HAP-1 (cell line): ENCODE data around the gene TGM3.
A peak's percentile ranks its signal among the peaks of the same experiment; 100 is the strongest.

Experiments
- DNase-seq, 2 experiments: peaks; one replicate each; pipeline ENCODE4 v3.0.0-alpha.2; 2016 to 2020; ENCODE audit warnings: low spot score in 2 of 2
- H3K27me3 ChIP-seq: fragments of 250-450 bp; sonication (Bioruptor Pico); 2 replicates; pipeline ENCODE4 v1.5.1; 2020; ENCODE audit warnings: low read depth, mild to moderate bottlenecking, moderate library complexity
- H3K36me3 ChIP-seq: fragments of 250-450 bp; sonication (Bioruptor Pico); replicated peaks from 2 replicates; pipeline ENCODE4 v1.5.1; 2020; ENCODE audit warnings: mild to moderate bottlenecking
- H3K4me1 ChIP-seq: fragments of 250-450 bp; sonication (Bioruptor Pico); 2 replicates; pipeline ENCODE4 v1.5.1; 2020; ENCODE audit warnings: mild to moderate bottlenecking
- H3K4me3 ChIP-seq: fragments of 250-450 bp; sonication (Bioruptor Pico); 2 replicates; pipeline ENCODE4 v1.5.1; 2020; ENCODE audit warnings: mild to moderate bottlenecking, moderate library complexity
- H3K9me3 ChIP-seq: fragments of 250-450 bp; sonication (Bioruptor Pico); 2 replicates; pipeline ENCODE4 v1.5.1; 2020; ENCODE audit warnings: mild to moderate bottlenecking, moderate library complexity
- in situ Hi-C: fragments of 300-500 bp; cut with MboI; formaldehyde crosslinking; loops from 3 replicates; pipeline ENCODE4 v1.14.3; 2020; ENCODE audit warnings: low sequenced_read_pairs, inconsistent platforms, mixed read lengths

TGM3 gene, protein sequence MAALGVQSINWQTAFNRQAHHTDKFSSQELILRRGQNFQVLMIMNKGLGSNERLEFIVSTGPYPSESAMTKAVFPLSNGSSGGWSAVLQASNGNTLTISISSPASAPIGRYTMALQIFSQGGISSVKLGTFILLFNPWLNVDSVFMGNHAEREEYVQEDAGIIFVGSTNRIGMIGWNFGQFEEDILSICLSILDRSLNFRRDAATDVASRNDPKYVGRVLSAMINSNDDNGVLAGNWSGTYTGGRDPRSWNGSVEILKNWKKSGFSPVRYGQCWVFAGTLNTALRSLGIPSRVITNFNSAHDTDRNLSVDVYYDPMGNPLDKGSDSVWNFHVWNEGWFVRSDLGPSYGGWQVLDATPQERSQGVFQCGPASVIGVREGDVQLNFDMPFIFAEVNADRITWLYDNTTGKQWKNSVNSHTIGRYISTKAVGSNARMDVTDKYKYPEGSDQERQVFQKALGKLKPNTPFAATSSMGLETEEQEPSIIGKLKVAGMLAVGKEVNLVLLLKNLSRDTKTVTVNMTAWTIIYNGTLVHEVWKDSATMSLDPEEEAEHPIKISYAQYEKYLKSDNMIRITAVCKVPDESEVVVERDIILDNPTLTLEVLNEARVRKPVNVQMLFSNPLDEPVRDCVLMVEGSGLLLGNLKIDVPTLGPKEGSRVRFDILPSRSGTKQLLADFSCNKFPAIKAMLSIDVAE

DNA sequence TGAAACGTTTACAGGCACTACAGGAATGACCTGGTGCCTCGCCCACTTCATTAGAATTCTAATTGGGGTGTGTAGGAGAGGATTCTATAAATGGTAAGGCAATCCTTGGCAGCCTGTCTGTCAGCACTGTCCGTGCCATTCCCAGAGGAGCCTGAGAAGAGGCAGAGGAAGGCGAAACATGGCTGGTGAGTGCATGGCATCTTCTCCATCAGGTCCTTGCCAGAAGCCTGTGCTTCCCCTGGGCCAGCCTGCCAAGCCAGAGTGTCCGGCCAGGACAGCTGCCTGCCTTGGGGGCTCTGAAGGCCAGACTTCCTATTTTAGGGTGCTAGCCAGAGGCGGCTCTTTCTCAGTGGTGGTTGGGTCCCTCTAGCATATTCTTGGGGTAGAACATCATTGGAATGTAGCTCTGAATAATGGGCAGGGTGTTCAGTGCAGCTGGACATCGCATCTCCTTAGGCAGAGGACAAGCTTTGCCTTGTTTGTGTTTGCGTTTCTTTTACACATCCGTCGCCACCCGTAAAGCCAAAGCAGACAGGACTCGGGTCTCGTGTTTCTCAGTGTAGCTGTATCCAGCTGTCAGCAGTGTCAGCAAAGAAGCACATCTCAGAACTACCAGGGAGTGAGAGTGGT is at the start of gene TGM3:
Gene TGM3, plus strand, starts transcription at position 116 of the 630 bp plus-strand sequence. Its CDS starts 63 bp downstream, at position 179.
- Histone ChIP-seq H3K9me3 (no peaks in the 10 kb centered on the region), H3K36me3 (no peaks in the 10 kb centered on the region), H3K4me3 (no peak within 1 kb of the TSS), H3K27me3 (no peaks in the 10 kb centered on the region; the same call in 1 of the 2 replicates), H3K4me1 (no peaks in the 10 kb centered on the region)
- no peak for DNase-seq
- in situ Hi-C loops = no loop called here

GRCh38 chr20:2246069-2246491 is 49.7 kb upstream of the TGM3 start:
- Histone ChIP-seq H3K27me3 (peaks cover 2% of the 10 kb centered on the region; the same call in 1 of the 2 replicates), H3K4me1 (peaks cover 3% of the 10 kb centered on the region), H3K9me3 (no peaks in the 10 kb centered on the region), H3K4me3 (no peak overlapping the region), H3K36me3 (no peaks in the 10 kb centered on the region)
- in situ Hi-C loops = no loop called here
- peak; percentile 55 to 69 for DNase-seq

- Histone ChIP-seq H3K4me1 (peaks cover 3% of the 10 kb centered on the region), H3K27me3 (0 out of 2 replicates have a peak, but pooled peaks cover 2% of the 10 kb centered on the region), H3K36me3 (no peaks in the 10 kb centered on the region), H3K4me3 (no peak overlapping the region), H3K9me3 (no peaks in the 10 kb centered on the region)
- in situ Hi-C loops = no loop called here
- no peak for DNase-seq
Measured at GRCh38 chr20:2248837-2249236, 47.0 kb upstream of the TGM3 start.

DNA sequence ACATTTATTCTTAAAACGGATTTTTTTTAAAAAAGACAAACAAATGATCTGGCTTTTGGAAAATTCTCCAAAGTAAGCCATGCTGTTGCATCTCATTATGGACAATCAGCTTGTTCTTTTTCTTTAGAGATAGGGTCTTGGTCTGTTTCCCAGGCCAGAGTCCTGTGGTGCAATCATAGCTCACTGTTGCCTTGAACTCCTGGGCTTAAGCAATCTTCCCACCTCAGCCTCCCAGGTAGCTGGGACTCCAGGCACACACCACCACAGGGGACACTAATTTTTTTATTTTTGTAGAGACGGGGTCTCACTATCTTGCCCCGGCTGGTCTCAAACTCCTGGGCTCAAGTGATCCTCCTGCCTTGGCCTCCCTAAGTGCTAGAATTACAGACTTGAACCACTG is 45.9 kb upstream of the TGM3 start:
- Histone ChIP-seq H3K27me3 (0 out of 2 replicates have a peak, but pooled peaks cover 2% of the 10 kb centered on the region), H3K9me3 (no peaks in the 10 kb centered on the region), H3K4me3 (no peak overlapping the region), H3K4me1 (peaks cover 3% of the 10 kb centered on the region), H3K36me3 (no peaks in the 10 kb centered on the region)
- in situ Hi-C loops = no loop called here
- DNase-seq = no peak

DNA sequence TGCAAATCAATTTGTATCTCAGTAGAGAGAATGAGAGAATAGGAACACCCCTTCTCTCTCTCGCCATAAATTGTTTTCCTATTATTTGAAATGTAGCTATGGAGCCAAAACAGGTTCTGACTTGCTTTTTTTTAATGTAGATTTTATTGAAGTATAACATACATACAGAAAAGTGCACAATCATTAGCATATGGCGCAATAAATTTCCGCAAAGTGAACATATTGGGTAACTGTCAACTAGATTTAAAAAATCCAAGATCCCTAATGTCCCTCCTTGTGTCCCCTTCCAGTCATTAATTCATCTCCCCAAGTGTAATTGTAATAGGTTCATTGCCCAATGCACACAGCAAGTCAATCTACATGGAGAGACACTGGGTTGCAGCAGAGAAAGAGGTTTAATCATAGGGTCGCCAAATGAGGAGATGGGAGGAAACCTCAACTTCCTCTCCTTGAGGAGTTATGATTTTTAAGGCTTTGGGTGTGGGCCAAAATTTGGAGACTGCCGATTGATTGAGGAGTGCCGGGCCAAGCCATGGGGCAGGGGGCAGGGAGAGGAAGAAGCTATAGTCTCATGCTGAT is 43.3 kb upstream of the TGM3 start:
- in situ Hi-C loops = no loop called here

DNA sequence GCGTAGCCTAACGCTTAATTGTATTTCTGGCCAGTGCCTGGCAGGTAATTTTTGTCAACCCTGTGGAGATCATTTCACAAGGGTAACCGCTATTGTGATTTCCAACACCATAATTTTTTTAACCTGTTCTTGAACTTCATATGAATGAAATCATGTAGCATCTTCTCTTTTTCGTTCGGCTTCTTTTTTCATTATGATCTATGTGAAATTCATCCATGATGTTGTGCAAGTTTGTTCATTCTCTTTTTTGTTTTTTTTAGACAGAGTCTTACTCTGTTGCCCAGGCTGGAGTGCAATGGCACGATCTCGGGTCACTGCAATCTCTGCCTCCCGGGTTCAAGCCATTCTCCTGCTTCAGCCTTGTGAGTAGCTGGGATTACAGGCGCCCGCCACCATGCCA is 42.5 kb upstream of the TGM3 start:
- no peak for DNase-seq
- in situ Hi-C loops = no loop called here
- Histone ChIP-seq H3K36me3 (no peaks in the 10 kb centered on the region), H3K27me3 (peaks cover 2% of the 10 kb centered on the region; the same call in 1 of the 2 replicates), H3K9me3 (no peaks in the 10 kb centered on the region), H3K4me3 (no peak overlapping the region), H3K4me1 (no peaks in the 10 kb centered on the region; the same call in none of the 2 replicates)

More for the DNA sequence above, 43.3 kb upstream of the TGM3 start:
- Histone ChIP-seq H3K36me3 (no peaks in the 10 kb centered on the region), H3K9me3 (no peaks in the 10 kb centered on the region), H3K4me3 (no peak overlapping the region), H3K27me3 (0 out of 2 replicates have a peak, but pooled peaks cover 2% of the 10 kb centered on the region), H3K4me1 (no peaks in the 10 kb centered on the region; the same call in none of the 2 replicates)
- DNase-seq = no peak

DNA sequence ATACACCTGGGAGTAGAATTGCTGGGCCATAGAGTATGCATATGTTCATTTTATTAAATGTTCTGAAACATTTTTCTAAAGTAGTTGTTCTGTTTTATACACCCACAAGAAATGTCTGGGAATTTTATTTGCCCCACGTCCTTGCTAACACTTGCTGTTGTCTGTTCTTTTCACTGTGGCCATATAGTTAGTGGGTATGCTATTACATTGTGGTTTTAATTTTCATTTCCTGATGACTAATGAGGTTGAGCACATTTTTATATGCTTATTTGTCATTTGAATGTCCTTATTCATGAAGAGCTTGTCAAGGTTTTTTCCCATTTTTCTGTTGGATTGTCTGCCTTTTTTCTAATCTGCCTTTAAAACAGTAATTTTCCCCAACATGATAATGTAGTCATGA is 41.5 kb upstream of the TGM3 start:
- no peak overlapping the region for H3K4me3 ChIP-seq
- H3K27me3 ChIP-seq = peaks cover 2% of the 10 kb centered on the region; the same call in 1 of the 2 replicates
- no peaks in the 10 kb centered on the region; the same call in none of the 2 replicates for H3K4me1 ChIP-seq
- no peaks in the 10 kb centered on the region for H3K9me3 ChIP-seq
- no peak for DNase-seq
- no peaks in the 10 kb centered on the region for H3K36me3 ChIP-seq
- in situ Hi-C loops = no loop called here

DNA sequence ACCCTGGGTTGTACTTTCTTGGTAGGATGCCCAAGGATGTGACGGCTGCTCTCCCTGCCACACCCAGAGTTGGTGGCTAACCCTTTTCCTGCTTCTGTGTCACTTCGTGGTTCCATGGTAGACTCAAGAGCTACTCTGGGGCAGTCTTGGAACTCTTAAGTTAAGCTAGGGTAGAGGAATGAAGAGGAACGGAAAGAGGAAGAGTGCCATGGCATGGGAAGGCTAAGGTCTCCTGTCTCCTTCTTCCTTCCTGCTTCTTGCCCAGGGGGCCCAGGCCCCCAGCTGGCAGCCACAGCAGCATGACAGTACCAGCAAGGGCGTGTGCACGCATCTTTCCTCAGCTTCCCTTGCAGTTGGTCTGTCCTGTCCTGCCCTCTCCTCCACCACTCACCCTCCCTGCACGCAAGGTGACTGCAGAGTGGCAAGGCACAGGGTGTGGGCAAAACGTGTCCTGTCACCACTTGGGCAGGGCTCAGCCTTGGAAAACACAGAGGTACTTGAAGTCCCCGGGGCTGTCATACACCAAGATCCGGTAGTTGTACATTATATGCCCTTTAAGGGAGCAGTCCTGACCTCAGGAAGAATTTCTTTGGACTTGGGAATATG is 39.8 kb upstream of the TGM3 start:
- DNase-seq = no peak
- Histone ChIP-seq H3K27me3 (peaks cover 2% of the 10 kb centered on the region; the same call in 1 of the 2 replicates), H3K4me3 (no peak overlapping the region), H3K4me1 (no peaks in the 10 kb centered on the region; the same call in none of the 2 replicates), H3K9me3 (no peaks in the 10 kb centered on the region), H3K36me3 (no peaks in the 10 kb centered on the region)
- in situ Hi-C loops = no loop called here

DNA sequence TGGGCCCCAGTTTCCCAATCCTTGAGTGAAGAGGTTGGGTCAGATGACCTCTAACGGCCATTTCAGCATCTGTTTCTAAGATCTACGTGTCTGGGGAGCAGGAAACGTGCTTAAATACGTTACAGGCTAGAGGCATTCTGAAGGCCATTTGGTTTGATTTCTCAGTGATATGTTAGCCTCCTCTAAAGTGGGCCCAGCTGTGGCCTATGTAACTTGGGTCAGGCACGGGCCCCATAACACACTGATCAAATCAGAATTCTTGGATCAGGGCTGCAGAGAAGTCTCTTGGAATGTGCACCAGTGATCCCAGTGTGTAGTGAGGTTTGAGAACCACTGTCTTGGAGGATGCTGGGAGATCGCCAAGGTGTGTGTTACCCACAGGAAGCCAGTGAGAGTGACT is 36.1 kb upstream of the TGM3 start:
- no peak for DNase-seq
- Histone ChIP-seq H3K4me3 (no peak overlapping the region), H3K9me3 (no peaks in the 10 kb centered on the region), H3K27me3 (peaks cover 2% of the 10 kb centered on the region; the same call in 1 of the 2 replicates), H3K4me1 (no peaks in the 10 kb centered on the region; the same call in 1 of the 2 replicates), H3K36me3 (no peaks in the 10 kb centered on the region)
- in situ Hi-C loops = no loop called here

GRCh38 chr20:2260250-2260649 is 35.6 kb upstream of the TGM3 start:
- Histone ChIP-seq H3K9me3 (no peaks in the 10 kb centered on the region), H3K4me3 (no peak overlapping the region), H3K36me3 (no peaks in the 10 kb centered on the region), H3K4me1 (no peaks in the 10 kb centered on the region; the same call in 1 of the 2 replicates), H3K27me3 (peaks cover 2% of the 10 kb centered on the region; the same call in 1 of the 2 replicates)
- DNase-seq = no peak
- in situ Hi-C loops = no loop called here

DNA sequence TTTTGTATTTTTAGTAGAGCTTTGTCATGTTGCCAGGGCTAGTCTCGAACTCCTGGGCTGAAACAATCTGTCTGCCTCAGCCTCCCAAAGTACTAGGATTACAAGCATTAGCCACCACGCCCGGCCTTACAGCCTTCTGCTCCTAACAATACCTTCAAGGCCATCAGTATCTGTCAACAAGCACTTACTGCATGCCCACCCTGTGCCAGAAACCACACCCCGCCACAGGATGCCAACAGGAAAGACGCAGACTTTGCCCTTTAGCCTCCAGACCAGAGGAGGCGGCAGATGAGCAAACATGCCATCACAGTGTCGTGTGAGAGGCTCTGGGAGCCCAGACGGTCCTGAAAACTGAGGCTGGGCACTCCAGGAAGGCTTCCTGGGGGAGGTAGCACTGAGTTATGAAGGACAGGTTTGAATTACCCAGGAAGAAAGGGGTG is 34.7 kb upstream of the TGM3 start:
- no peaks in the 10 kb centered on the region; the same call in 1 of the 2 replicates for H3K4me1 ChIP-seq
- H3K27me3 ChIP-seq = peaks cover 2% of the 10 kb centered on the region; the same call in 1 of the 2 replicates
- H3K9me3 ChIP-seq = no peaks in the 10 kb centered on the region
- in situ Hi-C loops = no loop called here
- no peaks in the 10 kb centered on the region for H3K36me3 ChIP-seq
- H3K4me3 ChIP-seq = no peak overlapping the region
- no peak for DNase-seq

- DNase-seq = no peak
- in situ Hi-C loops = no loop called here
- no peaks in the 10 kb centered on the region for H3K36me3 ChIP-seq
- H3K4me1 ChIP-seq = no peaks in the 10 kb centered on the region; the same call in 1 of the 2 replicates
- H3K4me3 ChIP-seq = no peak overlapping the region
- H3K9me3 ChIP-seq = no peaks in the 10 kb centered on the region
- H3K27me3 ChIP-seq = peaks cover 2% of the 10 kb centered on the region; the same call in 1 of the 2 replicates
Measured at GRCh38 chr20:2261629-2262028, 34.2 kb upstream of the TGM3 start.

DNA sequence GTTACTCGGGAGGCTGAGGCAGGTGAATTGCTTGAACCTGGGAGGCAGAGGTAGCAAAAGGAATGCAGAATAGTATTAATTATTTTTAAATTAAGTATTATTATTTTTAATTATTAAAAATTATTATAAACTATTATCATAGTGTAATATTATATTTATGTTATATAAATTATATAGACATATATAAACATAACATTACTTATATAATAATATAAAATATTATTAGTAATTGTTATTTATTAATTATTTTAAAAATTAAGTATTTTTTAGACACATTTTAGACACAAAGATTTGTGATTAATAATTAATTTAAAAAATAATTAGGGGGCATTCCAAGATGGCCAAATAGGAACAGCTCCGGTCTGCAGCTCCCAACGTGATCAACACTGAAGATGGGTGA is 31.7 kb upstream of the TGM3 start:
- no peaks in the 10 kb centered on the region for H3K36me3 ChIP-seq
- no peaks in the 10 kb centered on the region for H3K27me3 ChIP-seq
- H3K4me3 ChIP-seq = no peak overlapping the region
- no peaks in the 10 kb centered on the region for H3K4me1 ChIP-seq
- DNase-seq = no peak
- in situ Hi-C loops = no loop called here
- H3K9me3 ChIP-seq = no peaks in the 10 kb centered on the region
